Measurements from ENCODE around the gene ODAD4. TPM values are rescaled to one million over a fixed set of nuclear protein-coding genes. Genes with fewer than 3 reads are reported as not detected.
A peak's percentile ranks its signal among the peaks of the same experiment; 100 is the strongest.
"Not testable (repeated sequence)": the region's sequence is repeated elsewhere in the genome, so short reads cannot be mapped to it uniquely, and the experiment has no call there.

The ODAD4 gene
- polyA plus RNA-seq, 3 donors = 0.04 to 0.28 (median 0.23) TPM

DNA sequence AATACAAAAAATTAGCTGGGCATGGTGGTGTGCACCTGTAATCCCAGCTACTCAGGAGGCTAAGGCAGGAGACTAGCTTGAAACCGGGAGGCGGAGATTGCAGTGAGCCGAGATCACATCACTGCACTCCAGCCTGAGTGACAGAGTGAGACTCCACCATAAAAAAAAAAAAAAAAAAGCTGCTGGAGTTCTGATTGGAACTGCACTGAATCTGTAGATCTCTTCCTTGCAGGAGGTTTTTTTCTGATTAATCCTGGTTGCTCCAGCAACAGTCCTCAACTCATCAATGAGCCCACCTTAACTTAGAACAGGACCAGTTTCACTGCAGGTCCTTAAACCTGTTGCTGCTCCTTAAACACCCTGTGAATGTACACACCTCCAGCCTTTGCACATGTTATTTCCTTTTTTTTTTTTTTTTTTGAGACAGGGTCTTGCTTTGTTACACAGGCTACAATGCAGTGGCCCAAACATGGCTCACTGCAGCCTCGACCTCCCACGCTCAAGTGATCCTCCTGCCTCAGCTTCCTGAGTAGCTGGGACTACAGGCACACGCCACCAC, 1.6 kb upstream of the ODAD4 start:
- Mint-ChIP-seq H3K4me3 (no peak overlapping the region), H3K4me1 (peaks cover 41% of the 10 kb centered on the region), H3K27me3 (ENCODE audit: low read depth in 3 of 3) (peaks cover 0 to 2% (median 0%) of the 10 kb centered on the region in 3 donors), H3K36me3 (no peaks in the 10 kb centered on the region), H3K27ac (peak overlapping the region in 1 of 7 donors; percentile 36), H3K9me3 (no peaks in the 10 kb centered on the region)
- peak overlapping the region; percentile 81 for H2AFZ ChIP-seq (ENCODE audit: insufficient read depth, low read depth, low read length, poor library complexity, severe bottlenecking)
- H3K4me1 ChIP-seq (ENCODE audit: control insufficient read depth in 1 of 2, insufficient read depth in 2 of 2, low read length in 2 of 2) = peaks cover 37 to 45% of the 10 kb centered on the region in 2 donors
- H3K4me2 ChIP-seq (replicated peaks; ENCODE audit: extremely low read depth, low read length, poor library complexity, severe bottlenecking) = no peak overlapping the region
- 100% methylated on average over 2 of the region's 6 CpGs for WGBS (ENCODE audit: insufficient coverage)
- no peak overlapping the region for H3K27ac ChIP-seq (ENCODE audit: low read depth in 1 of 2, low read length in 2 of 2)
- no peak overlapping the region for H3K4me3 ChIP-seq (replicated peaks in 1 of 3; ENCODE audit: low read depth in 2 of 3, low read length in 3 of 3)
- H3K79me2 ChIP-seq (ENCODE audit: insufficient read depth, low read length) = no peaks in the 10 kb centered on the region
- TF ChIP-seq, protein P1, sequence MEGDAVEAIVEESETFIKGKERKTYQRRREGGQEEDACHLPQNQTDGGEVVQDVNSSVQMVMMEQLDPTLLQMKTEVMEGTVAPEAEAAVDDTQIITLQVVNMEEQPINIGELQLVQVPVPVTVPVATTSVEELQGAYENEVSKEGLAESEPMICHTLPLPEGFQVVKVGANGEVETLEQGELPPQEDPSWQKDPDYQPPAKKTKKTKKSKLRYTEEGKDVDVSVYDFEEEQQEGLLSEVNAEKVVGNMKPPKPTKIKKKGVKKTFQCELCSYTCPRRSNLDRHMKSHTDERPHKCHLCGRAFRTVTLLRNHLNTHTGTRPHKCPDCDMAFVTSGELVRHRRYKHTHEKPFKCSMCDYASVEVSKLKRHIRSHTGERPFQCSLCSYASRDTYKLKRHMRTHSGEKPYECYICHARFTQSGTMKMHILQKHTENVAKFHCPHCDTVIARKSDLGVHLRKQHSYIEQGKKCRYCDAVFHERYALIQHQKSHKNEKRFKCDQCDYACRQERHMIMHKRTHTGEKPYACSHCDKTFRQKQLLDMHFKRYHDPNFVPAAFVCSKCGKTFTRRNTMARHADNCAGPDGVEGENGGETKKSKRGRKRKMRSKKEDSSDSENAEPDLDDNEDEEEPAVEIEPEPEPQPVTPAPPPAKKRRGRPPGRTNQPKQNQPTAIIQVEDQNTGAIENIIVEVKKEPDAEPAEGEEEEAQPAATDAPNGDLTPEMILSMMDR (IDR thresholded peaks at IDR 0.05) = no peak
- H3K9me3 ChIP-seq (replicated peaks in 1 of 2; ENCODE audit: control insufficient read depth in 1 of 2, insufficient read depth in 1 of 2, low read length in 2 of 2) = no peaks in the 10 kb centered on the region
- H3K9ac ChIP-seq (ENCODE audit: insufficient read depth, low read length, poor library complexity, severe bottlenecking) = no peak overlapping the region
- no peaks in the 10 kb centered on the region for H3K27me3 ChIP-seq (ENCODE audit: control insufficient read depth in 2 of 2, insufficient read depth in 2 of 2, low read length in 2 of 2)
- H3K36me3 ChIP-seq (replicated peaks in 1 of 2; ENCODE audit: control insufficient read depth in 1 of 2, insufficient read depth in 2 of 2, low read length in 2 of 2) = no peaks in the 10 kb centered on the region
- no peak for DNase-seq
- H4K20me1 ChIP-seq (ENCODE audit: insufficient read depth, low read length) = no peaks in the 10 kb centered on the region
- intact Hi-C loops (cut with micrococcal nuclease) = no loop called here

DNA sequence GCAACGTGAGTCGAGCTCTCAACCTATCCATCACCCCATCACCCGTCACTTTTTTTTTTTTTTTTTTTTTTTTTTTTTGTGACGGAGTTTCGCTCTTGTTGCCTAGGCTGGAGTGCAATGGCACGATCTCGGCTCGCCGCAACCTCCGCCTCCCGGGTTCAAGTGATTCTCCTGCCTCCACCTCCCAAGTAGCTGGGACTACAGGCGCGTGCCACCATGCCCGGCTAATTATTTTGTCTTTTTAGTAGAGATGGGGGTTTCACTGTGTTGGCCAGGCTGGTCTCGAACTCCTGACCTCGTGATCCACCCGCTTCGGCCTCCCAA, 378 bp downstream of the ODAD4 start:
- H3K9ac ChIP-seq (ENCODE audit: insufficient read depth, low read length, poor library complexity, severe bottlenecking); intact Hi-C loops (cut with micrococcal nuclease): not testable (repeated sequence)

DNA sequence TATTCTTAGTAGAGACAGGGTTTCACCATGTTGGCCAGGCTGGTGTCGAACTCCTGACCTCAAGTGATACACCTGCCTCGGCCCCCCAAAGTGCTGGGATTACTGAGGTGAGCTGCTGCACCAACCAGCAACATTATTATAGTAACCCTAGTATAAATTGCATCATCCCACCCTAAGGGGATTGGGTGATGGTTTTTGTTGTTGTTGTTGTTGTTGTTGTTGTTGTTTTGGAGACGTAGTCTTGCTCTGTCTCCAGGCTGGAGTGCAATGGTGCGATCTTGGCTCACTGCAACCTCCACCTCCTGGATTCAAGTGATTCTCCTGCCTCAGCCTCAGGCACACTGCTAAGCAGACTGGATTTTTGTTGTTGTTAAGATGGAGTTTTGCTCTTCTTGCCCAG, 1.3 kb downstream of the ODAD4 start:
- peak overlapping the region in 6 of 7 donors; percentile 76 to 97 (median 89) for H3K27ac Mint-ChIP-seq
- H3K79me2 ChIP-seq (ENCODE audit: insufficient read depth, low read length); H3K9ac ChIP-seq (ENCODE audit: insufficient read depth, low read length, poor library complexity, severe bottlenecking); H3K27me3 ChIP-seq (ENCODE audit: control insufficient read depth in 2 of 2, insufficient read depth in 2 of 2, low read length in 2 of 2); H3K36me3 Mint-ChIP-seq; H4K20me1 ChIP-seq (ENCODE audit: insufficient read depth, low read length); intact Hi-C loops (cut with micrococcal nuclease); H3K36me3 ChIP-seq (replicated peaks in 1 of 2; ENCODE audit: control insufficient read depth in 1 of 2, insufficient read depth in 2 of 2, low read length in 2 of 2); H3K9me3 Mint-ChIP-seq; H3K9me3 ChIP-seq (replicated peaks in 1 of 2; ENCODE audit: control insufficient read depth in 1 of 2, insufficient read depth in 1 of 2, low read length in 2 of 2); DNase-seq; H2AFZ ChIP-seq (ENCODE audit: insufficient read depth, low read depth, low read length, poor library complexity, severe bottlenecking); H3K4me3 Mint-ChIP-seq; H3K4me3 ChIP-seq (replicated peaks in 1 of 3; ENCODE audit: low read depth in 2 of 3, low read length in 3 of 3); H3K4me2 ChIP-seq (replicated peaks; ENCODE audit: extremely low read depth, low read length, poor library complexity, severe bottlenecking); H3K27me3 Mint-ChIP-seq (ENCODE audit: low read depth in 3 of 3): not testable (repeated sequence)
- Histone ChIP-seq H3K27ac (ENCODE audit: low read depth in 1 of 2, low read length in 2 of 2) (peak overlapping the region in 1 of 2 donors; percentile 91), H3K4me1 (ENCODE audit: control insufficient read depth in 1 of 2, insufficient read depth in 2 of 2, low read length in 2 of 2) (peaks cover 37 to 46% of the 10 kb centered on the region in 2 donors)
- WGBS (ENCODE audit: insufficient coverage) = no CpG with 5 or more reads among the region's 4 CpGs
- peaks cover 41% of the 10 kb centered on the region for H3K4me1 Mint-ChIP-seq

More for the DNA sequence above, 378 bp downstream of the ODAD4 start:
- WGBS (ENCODE audit: insufficient coverage) = 87% methylated on average over 3 of the region's 18 CpGs
- Histone ChIP-seq H2AFZ (ENCODE audit: insufficient read depth, low read depth, low read length, poor library complexity, severe bottlenecking) (peak overlapping the region; percentile 78), H3K4me1 (ENCODE audit: control insufficient read depth in 1 of 2, insufficient read depth in 2 of 2, low read length in 2 of 2) (peaks cover 37 to 46% of the 10 kb centered on the region in 2 donors), H3K4me3 (replicated peaks in 1 of 3; ENCODE audit: low read depth in 2 of 3, low read length in 3 of 3) (peak overlapping the region in 2 of 3 experiments; percentile 35 to 78), H3K4me2 (replicated peaks; ENCODE audit: extremely low read depth, low read length, poor library complexity, severe bottlenecking) (peak overlapping the region; percentile 78), H3K27ac (ENCODE audit: low read depth in 1 of 2, low read length in 2 of 2) (peak overlapping the region; percentile 55 to 89)
- H3K27me3 ChIP-seq (ENCODE audit: control insufficient read depth in 2 of 2, insufficient read depth in 2 of 2, low read length in 2 of 2); H3K36me3 Mint-ChIP-seq; H3K9me3 ChIP-seq (replicated peaks in 1 of 2; ENCODE audit: control insufficient read depth in 1 of 2, insufficient read depth in 1 of 2, low read length in 2 of 2); DNase-seq; H4K20me1 ChIP-seq (ENCODE audit: insufficient read depth, low read length); H3K9me3 Mint-ChIP-seq; H3K79me2 ChIP-seq (ENCODE audit: insufficient read depth, low read length); H3K27me3 Mint-ChIP-seq (ENCODE audit: low read depth in 3 of 3); H3K36me3 ChIP-seq (replicated peaks in 1 of 2; ENCODE audit: control insufficient read depth in 1 of 2, insufficient read depth in 2 of 2, low read length in 2 of 2): not testable (repeated sequence)
- H3K4me1 Mint-ChIP-seq = peaks cover 41% of the 10 kb centered on the region
- peak overlapping the region; percentile 89 to 98 (median 97) for H3K27ac Mint-ChIP-seq
- peak overlapping the region; percentile 80 to 90 for H3K4me3 Mint-ChIP-seq

Data from CD14-positive monocyte (primary cell).